Measurements from ENCODE around the gene CTDSPL.

CTDSPL gene

DNA sequence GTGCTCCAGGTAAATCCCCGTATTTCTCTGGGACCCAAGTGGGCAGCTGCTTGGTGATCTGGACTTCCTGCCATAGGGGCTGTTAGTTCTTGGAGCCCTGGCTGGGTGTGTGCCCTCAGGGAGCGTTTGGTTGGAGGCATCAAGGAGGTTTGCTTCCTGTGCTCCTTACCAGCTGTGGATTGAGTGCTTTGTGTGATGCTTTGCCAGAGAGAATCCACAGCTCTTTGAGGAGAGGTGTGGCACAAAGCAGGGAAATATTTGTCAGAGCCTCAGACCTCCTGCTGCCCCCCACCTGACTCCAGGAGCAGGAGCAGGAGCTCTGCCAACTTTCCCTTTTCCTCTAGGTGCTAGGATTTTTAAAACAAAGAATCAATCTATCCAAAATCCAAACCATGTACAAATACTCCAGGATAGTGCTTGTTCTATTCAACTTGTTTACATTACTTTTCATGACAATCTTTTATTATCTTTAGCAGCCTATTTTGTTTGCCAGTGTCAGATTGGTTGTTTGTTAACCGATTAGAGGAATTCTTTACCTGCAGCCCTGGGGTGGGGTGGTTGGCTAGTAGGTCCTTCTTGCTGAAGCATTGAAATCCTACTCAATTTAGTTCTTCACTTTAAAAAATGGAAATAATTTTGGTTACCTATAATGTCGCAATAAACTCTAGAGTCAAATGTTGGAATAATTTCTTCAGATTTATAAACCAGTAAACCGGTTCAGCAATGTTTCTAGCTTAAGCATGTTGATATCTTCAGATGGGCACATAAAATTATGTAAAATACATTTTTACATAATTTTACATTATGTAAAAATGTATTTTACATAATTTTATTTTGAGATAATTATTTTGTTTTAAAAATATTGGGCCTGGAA lies 2.5 kb downstream of the CTDSPL start:
- no peak for DNase-seq (ENCODE audit: low read depth, low spot score)
- H3K9me3 ChIP-seq (ENCODE audit: insufficient read depth, low read length) = peaks cover 5% of the 10 kb centered on the region; the same call in 1 of the 2 replicates
- no peak overlapping the region for H3K4me3 ChIP-seq (ENCODE audit: insufficient read length, low read depth)
- no peaks in the 10 kb centered on the region for H3K27me3 ChIP-seq (ENCODE audit: insufficient read depth, insufficient read length)
- H3K9ac ChIP-seq (ENCODE audit: insufficient read length, low read depth) = no peak overlapping the region
- H3K36me3 ChIP-seq (ENCODE audit: insufficient read depth, insufficient read length, low read length) = peaks cover 5% of the 10 kb centered on the region
- peaks cover 18% of the 10 kb centered on the region for H3K4me1 ChIP-seq (ENCODE audit: insufficient read depth, insufficient read length)
- no peak for TF ChIP-seq SUZ12 (IDR thresholded peaks at IDR 0.05; ENCODE audit: extremely low read depth, insufficient read depth, insufficient read length)
- TF ChIP-seq ZNF274 (IDR thresholded peaks at IDR 0.05; ENCODE audit: low read depth, low read length) = no peak
- TF ChIP-seq YY1 (IDR thresholded peaks at IDR 0.05; ENCODE audit: insufficient read depth, insufficient read length) = no peak

DNA sequence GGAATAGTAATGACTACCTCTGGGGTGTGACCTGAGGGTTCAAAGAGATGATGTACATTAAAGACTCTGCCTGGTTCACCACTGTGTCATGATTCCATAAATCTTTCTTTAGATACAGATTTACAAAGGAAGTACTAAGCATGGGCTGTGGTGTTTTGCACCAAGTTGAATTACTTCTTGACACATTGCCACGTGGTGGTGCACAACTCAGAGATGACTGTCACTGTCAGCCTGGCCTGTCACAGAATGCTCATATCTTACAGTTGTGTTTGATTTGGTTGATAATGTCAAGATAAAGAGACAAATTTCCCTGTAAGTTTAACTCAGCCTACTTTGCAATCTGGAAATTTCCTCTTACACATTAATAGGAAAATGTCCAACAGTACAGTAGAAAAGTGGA lies 3.2 kb downstream of the CTDSPL start:
- Histone ChIP-seq H3K27me3 (ENCODE audit: insufficient read depth, insufficient read length) (no peaks in the 10 kb centered on the region), H3K4me1 (ENCODE audit: insufficient read depth, insufficient read length) (peaks cover 14% of the 10 kb centered on the region), H3K4me3 (ENCODE audit: insufficient read length, low read depth) (no peak overlapping the region), H3K9me3 (ENCODE audit: insufficient read depth, low read length) (peaks cover 2% of the 10 kb centered on the region; the same call in 1 of the 2 replicates), H3K9ac (ENCODE audit: insufficient read length, low read depth) (no peak overlapping the region), H3K36me3 (ENCODE audit: insufficient read depth, insufficient read length, low read length) (peaks cover 1% of the 10 kb centered on the region)
- no peak for DNase-seq (ENCODE audit: low read depth, low spot score)
- TF ChIP-seq SUZ12 (IDR thresholded peaks at IDR 0.05; ENCODE audit: extremely low read depth, insufficient read depth, insufficient read length) (no peak), YY1 (IDR thresholded peaks at IDR 0.05; ENCODE audit: insufficient read depth, insufficient read length) (no peak), ZNF274 (IDR thresholded peaks at IDR 0.05; ENCODE audit: low read depth, low read length) (no peak)

DNA sequence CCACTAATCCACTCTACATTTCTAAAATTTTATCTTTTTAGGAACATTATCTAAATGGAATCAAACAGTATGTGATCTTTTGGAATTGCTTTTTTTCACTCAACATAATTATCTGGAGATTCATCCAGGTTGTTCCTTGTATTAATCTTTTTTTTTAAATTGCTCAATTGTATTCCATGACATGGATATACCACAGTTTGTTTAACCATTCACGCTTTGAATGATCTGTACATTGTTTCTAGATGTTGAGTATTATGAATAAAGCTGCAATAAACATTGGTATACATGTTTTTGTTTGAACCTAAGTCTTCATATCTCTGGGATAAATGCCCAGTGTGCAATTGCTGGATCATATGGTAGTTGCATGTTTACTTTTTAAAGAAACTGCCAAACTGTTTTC lies 5.5 kb downstream of the CTDSPL start:
- Histone ChIP-seq H3K9me3 (ENCODE audit: insufficient read depth, low read length) (no peaks in the 10 kb centered on the region), H3K36me3 (ENCODE audit: insufficient read depth, insufficient read length, low read length) (no peaks in the 10 kb centered on the region), H3K27me3 (ENCODE audit: insufficient read depth, insufficient read length) (no peaks in the 10 kb centered on the region), H3K4me3 (ENCODE audit: insufficient read length, low read depth) (no peak overlapping the region), H3K9ac (ENCODE audit: insufficient read length, low read depth) (no peak overlapping the region), H3K4me1 (ENCODE audit: insufficient read depth, insufficient read length) (peaks cover 9% of the 10 kb centered on the region)
- DNase-seq (ENCODE audit: low read depth, low spot score) = no peak
- no peak for TF ChIP-seq SUZ12 (IDR thresholded peaks at IDR 0.05; ENCODE audit: extremely low read depth, insufficient read depth, insufficient read length)
- no peak for TF ChIP-seq YY1 (IDR thresholded peaks at IDR 0.05; ENCODE audit: insufficient read depth, insufficient read length)
- no peak for TF ChIP-seq ZNF274 (IDR thresholded peaks at IDR 0.05; ENCODE audit: low read depth, low read length)

DNA sequence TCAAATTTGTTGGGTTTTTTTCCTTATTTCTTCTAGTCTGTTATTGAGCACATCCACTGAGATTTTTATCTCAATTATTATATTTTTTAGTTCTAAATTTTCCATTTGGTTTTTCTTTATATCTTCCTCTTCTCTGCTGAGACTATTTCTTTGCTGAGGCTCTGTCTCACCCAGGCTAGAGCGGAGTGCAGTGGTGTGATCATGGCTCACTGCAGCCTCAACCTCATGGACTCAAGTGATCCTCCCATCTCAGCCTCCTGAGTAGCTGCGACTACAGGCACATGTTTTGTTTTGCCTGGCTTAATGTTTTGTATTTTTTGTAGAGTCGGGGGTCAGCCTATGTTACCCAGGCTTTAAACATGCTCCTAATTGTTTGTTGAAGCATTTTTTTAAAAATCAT lies 10.2 kb downstream of the CTDSPL start:
- Histone ChIP-seq H3K36me3 (ENCODE audit: insufficient read depth, insufficient read length, low read length) (peaks cover 3% of the 10 kb centered on the region), H3K4me1 (ENCODE audit: insufficient read depth, insufficient read length) (no peaks in the 10 kb centered on the region), H3K27me3 (ENCODE audit: insufficient read depth, insufficient read length) (no peaks in the 10 kb centered on the region), H3K9ac (ENCODE audit: insufficient read length, low read depth) (no peak overlapping the region), H3K4me3 (ENCODE audit: insufficient read length, low read depth) (no peak overlapping the region), H3K9me3 (ENCODE audit: insufficient read depth, low read length) (peaks cover 4% of the 10 kb centered on the region; the same call in 1 of the 2 replicates)
- TF ChIP-seq YY1 (IDR thresholded peaks at IDR 0.05; ENCODE audit: insufficient read depth, insufficient read length) (no peak), ZNF274 (IDR thresholded peaks at IDR 0.05; ENCODE audit: low read depth, low read length) (no peak), SUZ12 (IDR thresholded peaks at IDR 0.05; ENCODE audit: extremely low read depth, insufficient read depth, insufficient read length) (no peak)
- DNase-seq (ENCODE audit: low read depth, low spot score) = no peak

DNA sequence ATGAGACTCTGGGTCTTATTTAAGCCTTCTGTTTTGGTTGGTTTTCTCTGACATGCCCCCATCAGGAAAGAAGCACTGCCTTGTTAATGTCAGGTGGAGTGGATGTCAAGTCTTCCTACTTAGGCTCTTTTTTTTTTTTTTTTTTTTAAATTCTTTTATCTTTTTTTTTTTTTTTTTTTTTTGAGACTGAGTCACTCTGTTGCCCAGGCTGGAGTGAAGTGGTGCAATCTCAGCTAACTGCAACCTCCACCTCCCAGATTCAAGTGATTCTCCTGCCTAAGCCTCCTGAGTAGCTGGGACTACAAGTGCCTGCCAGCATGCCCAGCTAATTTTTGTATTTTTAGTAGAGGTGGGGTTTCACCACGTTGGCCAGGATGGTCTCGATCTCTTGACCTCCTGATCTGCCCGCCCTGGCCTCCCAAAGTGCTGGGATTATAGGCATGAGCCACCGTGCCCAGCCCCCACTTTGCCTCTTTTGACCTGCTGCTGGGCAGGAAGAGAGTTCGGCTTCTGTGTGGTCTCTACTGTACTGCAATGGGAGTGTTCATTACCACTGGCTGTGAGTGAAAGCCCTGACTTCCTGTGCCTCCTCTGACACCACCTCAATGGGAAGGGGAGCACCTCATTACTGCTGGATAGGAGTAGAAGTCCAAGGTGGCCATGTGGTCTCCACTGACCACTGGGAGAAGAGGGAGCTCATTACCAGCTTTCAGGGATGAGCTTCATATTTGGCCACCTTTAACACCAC lies 10.9 kb downstream of the CTDSPL start:
- TF ChIP-seq YY1 (IDR thresholded peaks at IDR 0.05; ENCODE audit: insufficient read depth, insufficient read length) (no peak), SUZ12 (IDR thresholded peaks at IDR 0.05; ENCODE audit: extremely low read depth, insufficient read depth, insufficient read length) (no peak), ZNF274 (IDR thresholded peaks at IDR 0.05; ENCODE audit: low read depth, low read length) (no peak)
- Histone ChIP-seq H3K9ac (ENCODE audit: insufficient read length, low read depth) (no peak overlapping the region), H3K4me1 (ENCODE audit: insufficient read depth, insufficient read length) (no peaks in the 10 kb centered on the region), H3K36me3 (ENCODE audit: insufficient read depth, insufficient read length, low read length) (peaks cover 3% of the 10 kb centered on the region), H3K9me3 (ENCODE audit: insufficient read depth, low read length) (peaks cover 4% of the 10 kb centered on the region; the same call in 1 of the 2 replicates), H3K4me3 (ENCODE audit: insufficient read length, low read depth) (no peak overlapping the region), H3K27me3 (ENCODE audit: insufficient read depth, insufficient read length) (no peaks in the 10 kb centered on the region)
- DNase-seq (ENCODE audit: low read depth, low spot score) = no peak

DNA sequence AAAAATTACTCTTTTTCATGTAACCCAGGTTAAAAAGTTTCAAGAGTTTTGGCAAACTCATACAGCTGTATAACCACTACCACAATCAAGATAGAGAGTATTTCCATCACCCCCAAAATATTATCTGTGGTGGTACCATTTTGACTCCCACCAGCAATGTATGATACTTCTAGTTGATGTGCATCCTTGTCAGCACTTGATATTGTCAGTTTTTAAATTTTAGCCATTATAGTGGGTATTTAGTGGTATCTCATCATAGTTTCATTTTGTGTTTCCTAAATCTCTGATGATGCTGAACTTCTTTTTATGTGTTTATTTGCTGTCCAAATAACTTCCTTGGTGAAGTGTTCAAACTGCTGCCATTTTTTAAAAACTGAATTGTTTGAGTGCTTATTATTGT lies 14.6 kb downstream of the CTDSPL start:
- Histone ChIP-seq H3K9ac (ENCODE audit: insufficient read length, low read depth) (no peak overlapping the region), H3K4me1 (ENCODE audit: insufficient read depth, insufficient read length) (no peaks in the 10 kb centered on the region), H3K36me3 (ENCODE audit: insufficient read depth, insufficient read length, low read length) (peaks cover 3% of the 10 kb centered on the region), H3K9me3 (ENCODE audit: insufficient read depth, low read length) (peaks cover 4% of the 10 kb centered on the region; the same call in 1 of the 2 replicates), H3K27me3 (ENCODE audit: insufficient read depth, insufficient read length) (no peaks in the 10 kb centered on the region), H3K4me3 (ENCODE audit: insufficient read length, low read depth) (no peak overlapping the region)
- TF ChIP-seq YY1 (IDR thresholded peaks at IDR 0.05; ENCODE audit: insufficient read depth, insufficient read length) (no peak), ZNF274 (IDR thresholded peaks at IDR 0.05; ENCODE audit: low read depth, low read length) (no peak), SUZ12 (IDR thresholded peaks at IDR 0.05; ENCODE audit: extremely low read depth, insufficient read depth, insufficient read length) (no peak)
- DNase-seq (ENCODE audit: low read depth, low spot score) = no peak

DNA sequence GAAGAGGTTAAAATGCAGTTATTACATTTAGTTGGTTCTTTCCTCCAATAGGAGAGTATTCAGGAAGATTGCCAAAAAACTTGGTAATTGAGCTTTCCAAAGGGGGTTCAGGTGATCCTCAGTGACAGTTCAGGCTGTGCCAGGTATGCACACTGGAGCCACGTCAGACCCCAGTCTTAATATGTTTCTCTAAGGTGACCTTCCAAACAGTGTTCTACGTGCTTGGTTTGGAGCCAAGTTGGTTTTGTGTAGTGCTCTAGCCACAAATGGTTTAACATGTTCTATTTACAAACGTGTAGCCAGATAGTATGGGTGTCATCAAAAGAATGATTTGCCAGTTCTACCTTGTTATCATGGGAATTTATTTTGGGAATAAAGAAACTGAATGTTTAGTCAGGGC lies 21.0 kb downstream of the CTDSPL start:
- Histone ChIP-seq H3K9me3 (ENCODE audit: insufficient read depth, low read length) (no peaks in the 10 kb centered on the region), H3K27me3 (ENCODE audit: insufficient read depth, insufficient read length) (no peaks in the 10 kb centered on the region), H3K9ac (ENCODE audit: insufficient read length, low read depth) (no peak overlapping the region), H3K36me3 (ENCODE audit: insufficient read depth, insufficient read length, low read length) (no peaks in the 10 kb centered on the region), H3K4me1 (ENCODE audit: insufficient read depth, insufficient read length) (no peaks in the 10 kb centered on the region), H3K4me3 (ENCODE audit: insufficient read length, low read depth) (no peak overlapping the region)
- DNase-seq (ENCODE audit: low read depth, low spot score) = no peak
- no peak for TF ChIP-seq ZNF274 (IDR thresholded peaks at IDR 0.05; ENCODE audit: low read depth, low read length)
- no peak for TF ChIP-seq YY1 (IDR thresholded peaks at IDR 0.05; ENCODE audit: insufficient read depth, insufficient read length)
- TF ChIP-seq SUZ12 (IDR thresholded peaks at IDR 0.05; ENCODE audit: extremely low read depth, insufficient read depth, insufficient read length) = no peak
